Choroid plexus epithelial cell (primary cell): ENCODE measurements around the gene SNRNP48.

Experiments used
- DNase-seq: peaks from one replicate; pipeline ENCODE4 v3.0.0-alpha.2; 2010; ENCODE audit warnings: low read depth
- H3K4me3 ChIP-seq: 2 replicates; pipeline ENCODE4 v1.5.1; 2011; ENCODE audit warnings: low read depth, mild to moderate bottlenecking, control low read depth, low read length, moderate library complexity
- TF ChIP-seq, protein P1 (sequence below): conservative IDR thresholded peaks from 2 replicates; pipeline ENCODE4 v1.5.1; 2011; ENCODE audit warnings: low read depth, mild to moderate bottlenecking, control low read depth, inconsistent platforms, low read length, moderate library complexity

The SNRNP48 gene

DNA sequence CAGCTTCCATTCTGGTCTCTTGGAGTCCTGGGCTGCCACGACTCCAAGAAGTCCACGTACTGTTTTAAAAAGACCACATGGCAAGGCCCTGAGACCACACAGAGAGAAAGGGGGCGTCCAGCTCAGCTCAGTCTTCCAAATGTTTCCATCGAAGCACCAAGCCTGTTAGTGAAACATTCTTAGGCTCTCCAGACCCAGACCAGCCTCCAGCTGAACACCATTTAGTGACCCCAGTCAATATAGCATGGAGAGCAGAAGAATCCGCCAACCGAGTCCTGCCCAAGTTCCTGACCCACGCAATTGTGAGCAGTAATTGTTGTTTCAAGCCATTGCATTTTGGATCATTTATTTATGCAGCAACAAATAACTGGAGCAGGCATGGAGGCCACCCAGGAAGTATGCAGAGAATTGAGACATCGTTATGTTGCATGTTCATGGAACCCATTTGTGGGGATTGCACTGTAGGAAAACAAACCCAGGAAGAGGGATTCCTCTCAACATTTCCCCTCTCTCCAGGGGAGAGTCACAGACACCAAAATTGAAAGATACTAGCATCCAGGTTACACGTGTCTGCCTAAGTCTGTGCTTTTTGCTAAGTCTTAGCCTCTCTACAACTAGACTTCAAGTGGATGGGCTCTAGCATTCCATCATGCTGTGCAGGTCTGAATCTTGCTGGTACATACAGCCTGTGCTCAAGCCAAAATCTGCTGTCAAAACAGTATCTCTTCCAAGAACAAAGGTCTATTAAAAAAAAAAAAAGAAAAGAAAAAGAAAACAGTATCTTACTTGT is 42.7 kb downstream of the SNRNP48 start:
- no peak overlapping the region for H3K4me3 ChIP-seq
- TF ChIP-seq, protein P1, sequence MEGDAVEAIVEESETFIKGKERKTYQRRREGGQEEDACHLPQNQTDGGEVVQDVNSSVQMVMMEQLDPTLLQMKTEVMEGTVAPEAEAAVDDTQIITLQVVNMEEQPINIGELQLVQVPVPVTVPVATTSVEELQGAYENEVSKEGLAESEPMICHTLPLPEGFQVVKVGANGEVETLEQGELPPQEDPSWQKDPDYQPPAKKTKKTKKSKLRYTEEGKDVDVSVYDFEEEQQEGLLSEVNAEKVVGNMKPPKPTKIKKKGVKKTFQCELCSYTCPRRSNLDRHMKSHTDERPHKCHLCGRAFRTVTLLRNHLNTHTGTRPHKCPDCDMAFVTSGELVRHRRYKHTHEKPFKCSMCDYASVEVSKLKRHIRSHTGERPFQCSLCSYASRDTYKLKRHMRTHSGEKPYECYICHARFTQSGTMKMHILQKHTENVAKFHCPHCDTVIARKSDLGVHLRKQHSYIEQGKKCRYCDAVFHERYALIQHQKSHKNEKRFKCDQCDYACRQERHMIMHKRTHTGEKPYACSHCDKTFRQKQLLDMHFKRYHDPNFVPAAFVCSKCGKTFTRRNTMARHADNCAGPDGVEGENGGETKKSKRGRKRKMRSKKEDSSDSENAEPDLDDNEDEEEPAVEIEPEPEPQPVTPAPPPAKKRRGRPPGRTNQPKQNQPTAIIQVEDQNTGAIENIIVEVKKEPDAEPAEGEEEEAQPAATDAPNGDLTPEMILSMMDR, result no peak
- DNase-seq, result peak; percentile 42

DNA sequence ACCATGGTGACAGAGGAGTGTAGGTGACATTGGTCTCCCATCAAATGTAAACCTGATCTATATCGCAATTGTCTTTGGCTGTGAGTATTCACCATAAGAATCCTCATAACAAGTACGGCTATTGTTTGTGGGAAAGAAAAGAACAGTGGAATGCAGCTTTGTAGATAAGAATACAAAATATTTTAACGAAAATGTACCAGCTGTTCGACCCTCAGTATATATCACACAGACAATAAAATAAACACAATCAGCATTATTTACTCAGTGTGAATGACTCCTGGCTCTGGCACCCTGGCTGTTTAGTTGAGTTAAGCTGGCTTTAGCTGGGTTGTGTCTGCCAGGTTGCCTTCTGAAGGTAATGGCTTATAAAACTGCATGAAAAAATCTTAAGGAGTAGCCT is 43.4 kb downstream of the SNRNP48 start:
- TF ChIP-seq, protein P1, result no peak
- peak; percentile 42 for DNase-seq
- H3K4me3 ChIP-seq, result no peak overlapping the region

DNA sequence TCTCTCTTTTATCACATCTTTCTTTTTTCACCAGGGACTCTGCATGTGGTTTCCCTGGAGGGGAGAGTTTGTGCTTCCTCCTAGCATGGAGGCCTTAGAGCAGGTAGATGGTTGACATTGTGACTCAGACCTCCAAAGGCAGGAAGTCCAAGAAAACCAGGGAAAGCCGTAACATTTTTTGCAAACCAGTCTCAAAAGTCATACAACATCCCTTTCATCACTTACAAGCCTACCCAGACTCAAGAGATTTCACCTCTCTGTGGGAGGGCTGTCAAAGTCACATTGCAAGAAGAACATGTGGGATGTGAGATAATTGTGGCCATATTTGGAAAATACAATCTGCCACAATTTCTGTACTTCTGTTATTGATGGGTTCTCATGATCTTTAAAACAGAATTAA is 46.2 kb downstream of the SNRNP48 start:
- H3K4me3 ChIP-seq, result no peak overlapping the region
- DNase-seq, result peak; percentile 72
- TF ChIP-seq, protein P1, result no peak

DNA sequence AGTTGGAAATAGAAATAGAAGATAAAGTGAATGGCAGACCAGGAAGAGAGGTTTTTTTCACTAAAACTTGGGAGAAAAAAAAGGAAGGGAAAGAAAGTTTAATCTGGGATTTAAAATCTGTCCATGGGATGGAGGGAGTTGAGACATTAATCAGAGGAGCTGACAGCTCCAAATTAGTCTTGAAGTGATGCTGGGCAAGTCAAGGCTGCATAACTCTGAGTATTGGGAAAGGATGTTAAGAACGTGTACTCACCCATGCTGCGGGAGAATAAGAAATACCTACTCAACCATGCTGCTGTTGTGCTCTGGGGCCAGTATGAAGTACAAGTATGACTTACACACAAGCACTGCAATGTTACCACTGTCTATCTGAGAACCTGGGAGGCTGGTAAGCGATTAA is 47.5 kb downstream of the SNRNP48 start:
- H3K4me3 ChIP-seq, result no peak overlapping the region
- TF ChIP-seq, protein P1, result no peak
- no peak for DNase-seq

DNA sequence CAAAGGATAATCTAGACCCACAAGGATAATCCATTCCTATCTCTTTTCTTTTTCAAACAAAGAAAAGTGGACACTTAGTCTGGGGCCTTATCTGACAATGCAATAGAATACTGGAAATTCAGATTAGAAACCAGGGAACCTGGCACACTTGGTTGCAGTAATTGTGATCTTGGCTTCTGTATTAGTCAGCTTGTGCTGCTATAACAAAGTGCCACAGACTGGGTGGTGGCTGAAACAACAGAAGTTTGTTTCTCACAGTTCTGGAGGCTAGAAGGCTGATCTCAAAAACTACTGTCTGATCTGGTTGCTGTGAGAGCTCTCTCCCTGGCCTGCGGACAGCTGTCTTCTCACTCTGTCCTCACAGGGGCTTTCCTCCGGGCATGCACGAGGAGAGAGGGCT is 49.4 kb downstream of the SNRNP48 start:
- DNase-seq, result no peak
- TF ChIP-seq, protein P1, result no peak
- no peak overlapping the region for H3K4me3 ChIP-seq

DNA sequence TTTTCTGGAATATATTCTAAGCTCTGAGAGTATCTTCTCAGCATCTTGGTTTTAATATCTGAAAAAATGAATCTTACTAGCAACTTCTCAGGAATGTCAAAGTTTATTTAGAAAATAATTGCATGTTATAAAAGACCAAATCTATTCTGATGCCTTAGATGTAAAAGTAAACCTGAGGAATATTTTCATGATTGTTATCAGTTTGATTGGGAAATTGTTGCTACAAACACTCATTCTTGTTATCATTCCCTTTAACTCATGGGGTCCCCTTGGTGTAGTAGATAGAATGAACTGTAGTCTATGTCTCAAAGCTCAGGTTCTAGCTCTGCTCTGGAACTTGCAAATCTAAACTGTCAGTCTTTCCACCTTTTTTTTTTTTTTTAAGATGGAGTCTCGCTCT is 50.0 kb downstream of the SNRNP48 start:
- H3K4me3 ChIP-seq, result no peak overlapping the region
- DNase-seq, result no peak
- TF ChIP-seq, protein P1, result no peak
